Neural cell (in vitro differentiated cells): ENCODE data around the gene MMGT1. TPM values are rescaled to one million over a fixed set of nuclear protein-coding genes. Genes with fewer than 3 reads are reported as not detected.

ENCODE experiments used
- H2AFZ ChIP-seq: fragments of 200-600, 300-800 bp; sonication (generic), shearing (Covaris generic); 2 replicates; pipeline ENCODE4 v1.6.0; 2014; ENCODE audit warnings: low read depth, mild to moderate bottlenecking, antibody characterized with exemption, low read length, moderate library complexity
- H3F3A ChIP-seq: fragments of 200-600 bp; shearing (Covaris generic); 2 replicates; pipeline ENCODE4 v1.6.1; 2016; ENCODE audit warnings: mild to moderate bottlenecking, moderate library complexity, mixed read lengths, antibody characterized with exemption, low read length; ENCODE audit not compliant: insufficient read depth, poor library complexity, severe bottlenecking
- H3K27ac ChIP-seq: fragments of 200-600, 300-800 bp; sonication (generic), shearing (Covaris generic); 2 replicates; pipeline ENCODE4 v1.5.1; 2014; ENCODE audit warnings: mild to moderate bottlenecking, low read length, moderate library complexity
- H3K27me3 ChIP-seq: fragments of 300-800, 200-600 bp; sonication (generic), shearing (Covaris generic); 2 replicates; pipeline ENCODE4 v1.6.0; 2014; ENCODE audit warnings: mild to moderate bottlenecking, low read depth, low read length, moderate library complexity; ENCODE audit not compliant: insufficient read depth
- H3K36me3 ChIP-seq: fragments of 300-800, 200-600 bp; sonication (generic), shearing (Covaris generic); 2 replicates; pipeline ENCODE4 v1.5.1; 2014; ENCODE audit warnings: mild to moderate bottlenecking, antibody characterized with exemption, low read length, moderate library complexity; ENCODE audit not compliant: insufficient read depth
- H3K4me2 ChIP-seq: fragments of 300-800, 200-600 bp; sonication (generic), shearing (Covaris generic); 2 replicates; pipeline ENCODE4 v1.6.0; 2014; ENCODE audit warnings: mild to moderate bottlenecking, low read length
- H3K4me3 ChIP-seq: fragments of 300-800, 200-600 bp; sonication (generic), shearing (Covaris generic); 2 replicates; pipeline ENCODE4 v1.5.1; 2014; ENCODE audit warnings: mild to moderate bottlenecking, low read length, moderate library complexity
- H3K79me2 ChIP-seq: fragments of 200-600 bp; shearing (Covaris generic); replicated peaks from 2 replicates; pipeline ENCODE4 v1.6.0; 2014; ENCODE audit warnings: mild to moderate bottlenecking, low read length, moderate library complexity; ENCODE audit not compliant: insufficient read depth
- H3K9ac ChIP-seq: fragments of 300-800, 200-600 bp; sonication (generic), shearing (Covaris generic); 2 replicates; pipeline ENCODE4 v1.6.1; 2016; ENCODE audit warnings: mild to moderate bottlenecking, low read length, mixed read lengths
- H3K9me2 ChIP-seq: fragments of 200-600 bp; shearing (Covaris generic); 2 replicates; pipeline ENCODE4 v1.6.1; 2016; ENCODE audit warnings: mild to moderate bottlenecking, low read length, mixed read lengths; ENCODE audit not compliant: insufficient read depth
- H3K9me3 ChIP-seq: fragments of 200-600, 300-800 bp; sonication (generic), shearing (Covaris generic); 2 replicates; pipeline ENCODE4 v1.6.1; 2016; ENCODE audit warnings: mild to moderate bottlenecking, mixed run types, low read length, moderate library complexity, mixed read lengths
- H4K20me1 ChIP-seq: fragments of 200-600 bp; shearing (Covaris generic); 2 replicates; pipeline ENCODE4 v1.6.1; 2016; ENCODE audit warnings: mild to moderate bottlenecking, mixed run types; ENCODE audit not compliant: insufficient read depth
- CTCF ChIP-seq: fragments of 450-650 bp; IDR thresholded peaks from 2 replicates; pipeline ENCODE4 v1.5.1; 2014; ENCODE audit warnings: antibody characterized with exemption, mild to moderate bottlenecking, moderate library complexity; ENCODE audit not compliant: poor library complexity, severe bottlenecking
- EP300 ChIP-seq: fragments of 450-650 bp; conservative IDR thresholded peaks from 2 replicates; pipeline ENCODE4 v1.6.1; 2014; ENCODE audit warnings: antibody characterized with exemption, mild to moderate bottlenecking, moderate library complexity; ENCODE audit not compliant: poor library complexity, severe bottlenecking
- EZH2 ChIP-seq: fragments of 200-600, 300-800 bp; shearing (Covaris generic), sonication (generic); IDR thresholded peaks from 2 replicates; pipeline ENCODE4 v1.6.1; 2014; ENCODE audit warnings: antibody characterized with exemption, low read length, borderline replicate concordance, mild to moderate bottlenecking; ENCODE audit not compliant: insufficient read depth, poor library complexity, severe bottlenecking
- MXI1 ChIP-seq: fragments of 450-650 bp; conservative IDR thresholded peaks from 2 replicates; pipeline ENCODE4 v1.6.1; 2014; ENCODE audit warnings: antibody characterized with exemption, mild to moderate bottlenecking; ENCODE audit not compliant: poor library complexity, severe bottlenecking
- POLR2AphosphoS5 ChIP-seq: IDR thresholded peaks from 2 replicates; pipeline ENCODE4 v1.6.1; 2012
- RAD21 ChIP-seq: fragments of 450-650 bp; conservative IDR thresholded peaks from 2 replicates; pipeline ENCODE4 v1.6.1; 2014; ENCODE audit warnings: antibody characterized with exemption, mild to moderate bottlenecking, moderate library complexity
- REST ChIP-seq: IDR thresholded peaks from 2 replicates; pipeline ENCODE4 v1.6.1; 2012; ENCODE audit warnings: borderline replicate concordance
- SMC3 ChIP-seq: fragments of 450-650 bp; conservative IDR thresholded peaks from 2 replicates; pipeline ENCODE4 v1.6.1; 2014; ENCODE audit warnings: antibody characterized with exemption, mild to moderate bottlenecking, moderate library complexity; ENCODE audit not compliant: poor library complexity
- TAF1 ChIP-seq: IDR thresholded peaks from 2 replicates; pipeline ENCODE4 v1.6.1; 2012; ENCODE audit warnings: low read depth
- polyA plus RNA-seq: library from polyadenylated mRNA; depleted of rRNA; stranded (reverse); fragments of >200 nt; gene quantifications from 2 replicates; pipeline ENCODE4 v1.2.3, GENCODE V29; 2014

The MMGT1 gene
- polyA plus RNA-seq, 1 donor from 2014 or later, result 17.5 TPM

GRCh38 chrX:135985973-135986310 is 12.2 kb upstream of the MMGT1 start:
- Histone ChIP-seq H3K27me3 (no peaks in the 10 kb centered on the region), H3K4me2 (peak overlapping the region; percentile 10), H4K20me1 (no peaks in the 10 kb centered on the region), H3K79me2 (peaks cover 21% of the 10 kb centered on the region), H3K27ac (peak overlapping the region; percentile 77), H3K9me2 (no peaks in the 10 kb centered on the region), H3K36me3 (no peaks in the 10 kb centered on the region), H3F3A (no peaks in the 10 kb centered on the region), H2AFZ (no peak overlapping the region), H3K9me3 (no peaks in the 10 kb centered on the region), H3K9ac (peak overlapping the region; percentile 82), H3K4me3 (peak overlapping the region; percentile 81)
- TF ChIP-seq POLR2AphosphoS5 (no peak), TAF1 (no peak)

- Histone ChIP-seq H3K27me3 (no peaks in the 10 kb centered on the region), H3K9me2 (no peaks in the 10 kb centered on the region), H3K9ac (peak within 1 kb of the TSS; percentile 82), H3K9me3 (no peaks in the 10 kb centered on the region), H3K4me3 (peak within 1 kb of the TSS; percentile 81), H3F3A (no peaks in the 10 kb centered on the region), H2AFZ (peak within 1 kb of the TSS; percentile 76), H3K4me2 (peak within 1 kb of the TSS; percentile 39), H3K36me3 (no peaks in the 10 kb centered on the region), H4K20me1 (no peaks in the 10 kb centered on the region), H3K27ac (peak within 1 kb of the TSS; percentile 77), H3K79me2 (peaks cover 21% of the 10 kb centered on the region)
- TF ChIP-seq REST (peak; percentile 19), CTCF (no peak), MXI1 (peak; percentile 32), POLR2AphosphoS5 (peak; percentile 57)
These were observed 11.6 kb upstream of the MMGT1 start, which contains the start of gene SLC9A6 for GRCh38 chrX:135985157-135985972. TSS of gene SLC9A6 (plus strand) at chrX:135985435. CDS start at chrX:135985659, 224 bp downstream.

GRCh38 chrX:135984791-135985156 is 11.0 kb upstream of the MMGT1 start:
- H3F3A ChIP-seq, result no peaks in the 10 kb centered on the region
- peak overlapping the region; percentile 39 for H3K4me2 ChIP-seq
- no peaks in the 10 kb centered on the region for H4K20me1 ChIP-seq
- H3K4me3 ChIP-seq, result peak overlapping the region; percentile 81
- peak overlapping the region; percentile 60 for H3K27ac ChIP-seq
- H3K27me3 ChIP-seq, result no peaks in the 10 kb centered on the region
- TF ChIP-seq SMC3 (no peak), EP300 (no peak), MXI1 (no peak), RAD21 (no peak), REST (no peak), POLR2AphosphoS5 (no peak), EZH2 (no peak), CTCF (no peak), TAF1 (no peak)
- H3K36me3 ChIP-seq, result no peaks in the 10 kb centered on the region
- peaks cover 21% of the 10 kb centered on the region for H3K79me2 ChIP-seq
- peak overlapping the region; percentile 76 for H2AFZ ChIP-seq
- H3K9me2 ChIP-seq, result no peaks in the 10 kb centered on the region
- peak overlapping the region; percentile 82 for H3K9ac ChIP-seq
- no peaks in the 10 kb centered on the region for H3K9me3 ChIP-seq
